ENCODE results near the gene ZNF827. TPM values are rescaled to one million over a fixed set of nuclear protein-coding genes. Genes with fewer than 3 reads are reported as not detected.

ZNF827 gene
- total and polyA plus RNA-seq, 2 of the 8 experiments (the other 6 are each of a cell fraction or from before 2014, with no cell fraction given): 25.3 to 26.2 TPM

GRCh38 chr4:145885666-145886065 lies 53.0 kb downstream of the ZNF827 start (continued):
- no peak for TF ChIP-seq E2F6 (IDR thresholded peaks at IDR 0.05)
- no peak for TF ChIP-seq BRCA1 (IDR thresholded peaks at IDR 0.05; ENCODE audit: low read depth, low read length)
- no peak for TF ChIP-seq TAF1 (IDR thresholded peaks at IDR 0.05; ENCODE audit: low read depth, low read length)
- no peak for TF ChIP-seq GTF2F1 (IDR thresholded peaks at IDR 0.05; ENCODE audit: borderline replicate concordance, low read depth, low read length)

Measured in H1 (cell line).